ENCODE measurements around the gene SLC26A1.

GRCh38 chr4:1018147-1019020 lies 25.2 kb upstream of the SLC26A1 start:
- TF ChIP-seq POLR2A (IDR thresholded peaks at IDR 0.05), result no peak
- no peak for TF ChIP-seq CTCF (IDR thresholded peaks at IDR 0.05)

Measured in tibial nerve (tissue), 3 donors.